SIG-M5 treated with dmso at 0.1 percent for 504 hours (cell line): ENCODE results near the gene VWA8.

Experiments used
- DNase-seq: peaks from one replicate; lab custom pipeline; 2025; ENCODE audit not compliant: unreplicated experiment; lab: John Stamatoyannopoulos, UW

Gene VWA8

GRCh38 chr13:41960637-41961465 lies at the start of gene VWA8:
Gene VWA8, minus strand, starts transcription at chr13:41961109. Its CDS starts 94 bp downstream, at chr13:41961015.
- peak; percentile 78 for DNase-seq

- DNase-seq, result no peak
Observed at GRCh38 chr13:42009057-42009456, 48.1 kb upstream of the VWA8 start.

GRCh38 chr13:42007844-42008243 lies 46.9 kb upstream of the VWA8 start:
- no peak for DNase-seq

- no peak for DNase-seq
Observed at GRCh38 chr13:42002066-42002465, 41.2 kb upstream of the VWA8 start.

- no peak for DNase-seq
Observed at GRCh38 chr13:42001580-42001979, 40.7 kb upstream of the VWA8 start.

DNA sequence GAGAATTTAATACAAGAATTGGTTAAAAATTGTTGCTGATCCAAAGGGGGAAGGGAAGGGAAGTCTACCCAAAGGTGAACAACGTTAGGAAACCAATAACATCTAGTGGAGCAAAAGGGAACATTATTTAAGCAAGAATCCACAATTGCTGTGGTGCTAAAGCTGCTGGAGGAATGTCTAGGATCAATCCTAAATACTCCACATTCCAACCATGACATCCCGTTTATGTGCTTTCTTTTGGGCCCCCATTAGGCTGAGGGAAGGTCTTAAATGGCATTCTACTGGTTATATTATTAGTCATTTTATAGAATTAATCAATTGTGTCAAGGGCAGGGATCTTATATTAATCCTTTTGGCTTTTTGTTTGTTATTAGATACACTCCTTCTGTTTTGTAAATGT lies 39.9 kb upstream of the VWA8 start:
- no peak for DNase-seq

- DNase-seq, result no peak
Observed at GRCh38 chr13:41997396-41997795, 36.5 kb upstream of the VWA8 start.

- DNase-seq, result peak; percentile 32
Observed at GRCh38 chr13:41995946-41996345, 35.0 kb upstream of the VWA8 start.

DNA sequence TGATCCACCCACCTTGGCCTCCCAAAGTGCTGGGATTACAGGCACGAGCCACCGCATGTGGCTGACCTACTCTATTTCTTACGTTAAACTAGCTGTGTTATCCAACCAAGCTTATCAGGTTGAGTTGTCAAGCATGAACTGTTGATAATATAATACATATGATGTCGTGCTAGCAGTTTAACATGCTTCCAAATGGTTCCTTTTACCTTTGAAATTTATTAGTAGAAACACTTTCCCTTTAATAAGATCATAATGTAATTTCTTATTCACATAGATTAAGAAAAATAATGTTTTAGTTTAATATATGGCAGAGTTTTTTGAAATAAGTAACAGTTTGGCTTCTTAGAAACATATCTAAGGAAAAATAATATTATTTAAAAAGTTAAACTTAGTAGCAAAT lies 34.4 kb upstream of the VWA8 start:
- no peak for DNase-seq

DNA sequence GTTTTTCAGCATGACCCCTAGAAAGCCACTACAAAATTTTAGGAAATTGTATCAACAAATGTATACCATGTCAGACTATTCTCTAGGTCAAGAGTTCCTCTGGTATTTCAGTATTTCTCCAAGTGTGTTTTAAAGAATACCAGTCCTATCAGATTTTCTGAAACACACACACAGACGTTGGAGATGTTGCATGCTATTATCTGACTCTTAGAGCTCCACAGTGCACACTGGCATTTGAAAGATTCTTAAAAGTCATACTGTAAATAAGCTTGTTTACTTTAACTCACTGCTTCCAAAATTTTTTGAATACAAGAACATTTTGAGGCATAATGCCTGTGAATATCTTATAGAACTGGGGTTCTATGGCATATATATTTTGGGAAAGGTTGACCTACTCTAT lies 33.8 kb upstream of the VWA8 start:
- DNase-seq, result no peak

GRCh38 chr13:41991936-41992335 lies 31.0 kb upstream of the VWA8 start:
- DNase-seq, result no peak

DNA sequence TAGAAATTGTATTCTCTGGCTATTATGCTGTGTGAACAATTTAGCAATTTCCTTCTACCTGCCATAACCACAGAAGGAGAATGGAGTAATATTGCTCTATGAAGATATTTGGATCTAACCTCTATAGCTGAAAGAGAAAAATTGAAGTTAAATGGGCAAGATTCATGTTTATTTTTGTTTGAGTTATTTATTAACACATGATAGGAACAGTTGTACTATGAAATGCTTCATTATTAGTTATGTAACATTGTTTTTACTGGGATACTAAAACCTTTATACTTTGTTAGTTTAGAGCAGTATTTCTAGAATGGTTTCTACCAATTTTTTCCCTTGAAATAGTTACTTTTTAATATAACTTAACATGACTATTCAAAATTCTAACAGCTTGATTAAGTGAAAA lies 27.3 kb upstream of the VWA8 start:
- DNase-seq, result no peak

- no peak for DNase-seq
Observed at GRCh38 chr13:41985788-41986508, 25.0 kb upstream of the VWA8 start.

GRCh38 chr13:41981951-41982715 lies 21.2 kb upstream of the VWA8 start:
- no peak for DNase-seq

GRCh38 chr13:41978007-41978406 lies 17.1 kb upstream of the VWA8 start:
- no peak for DNase-seq

- DNase-seq, result no peak
Observed at GRCh38 chr13:41976476-41976875, 15.6 kb upstream of the VWA8 start.

DNA sequence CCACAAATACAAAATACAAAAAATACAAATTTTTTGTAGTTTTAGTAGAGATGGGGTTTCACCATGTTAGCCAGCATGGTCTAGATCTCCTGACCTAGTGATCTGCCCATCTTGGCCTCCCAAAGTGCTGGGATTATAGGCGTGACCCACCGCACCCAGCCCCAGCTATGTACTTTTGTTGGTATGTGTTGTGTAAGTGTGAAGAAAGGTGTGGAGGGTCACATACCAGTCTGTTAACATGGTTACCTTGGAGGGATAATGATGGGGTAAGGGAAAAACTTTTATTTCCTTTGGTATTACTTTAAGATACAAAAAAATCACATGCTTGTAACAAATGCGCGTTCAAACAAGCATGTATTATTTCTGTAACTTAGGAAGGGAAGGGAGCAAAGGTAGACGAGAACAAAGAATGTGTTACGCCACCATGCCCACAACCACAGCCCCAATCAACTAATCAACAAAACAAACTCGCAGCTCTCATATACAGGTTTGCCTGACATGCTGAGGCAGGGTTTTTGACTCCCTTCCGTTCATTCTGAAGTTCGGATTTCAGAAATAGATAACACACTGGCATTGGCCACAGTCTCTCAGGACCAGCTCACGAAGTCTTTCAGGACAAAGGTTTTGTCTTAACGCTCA lies 13.5 kb upstream of the VWA8 start:
- DNase-seq, result no peak

DNA sequence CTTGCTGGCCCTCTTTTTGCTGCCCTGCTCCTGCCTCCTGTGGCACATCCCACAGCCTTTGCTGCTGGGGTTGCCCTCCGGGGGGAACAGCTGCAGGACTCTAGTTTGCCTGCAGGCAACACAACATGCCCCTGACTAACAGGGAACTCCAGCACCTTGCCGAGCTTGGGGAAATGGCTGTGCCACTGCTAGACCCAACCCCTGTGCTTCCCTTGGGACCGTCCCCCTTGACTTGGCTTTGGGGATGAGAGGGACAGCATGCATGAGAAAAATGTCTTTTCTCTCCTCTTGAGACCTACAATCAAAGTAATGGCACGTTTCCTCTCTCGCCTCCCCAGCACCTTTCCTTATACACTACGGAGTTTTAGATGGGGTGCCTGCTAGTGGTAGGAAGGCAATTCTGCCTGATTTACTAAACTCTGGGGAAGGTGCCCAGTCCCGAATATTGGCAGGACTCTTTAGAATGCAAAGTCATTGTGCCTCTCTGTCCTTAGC lies 12.4 kb upstream of the VWA8 start:
- DNase-seq, result no peak

- no peak for DNase-seq
Observed at GRCh38 chr13:41971848-41972247, 10.9 kb upstream of the VWA8 start.

- no peak for DNase-seq
Observed at GRCh38 chr13:41970918-41971317, 10.0 kb upstream of the VWA8 start.

GRCh38 chr13:41970022-41970421 lies 9.1 kb upstream of the VWA8 start:
- no peak for DNase-seq
